Astrocyte (in vitro differentiated cells and primary cell): ENCODE results near the gene TRPM2.

ENCODE experiments used
- EZH2 ChIP-seq: IDR thresholded peaks from 2 replicates; pipeline ENCODE4 v1.6.1; 2012; ENCODE audit warnings: mild to moderate bottlenecking, low read length, inconsistent platforms; ENCODE audit not compliant: insufficient read depth
- TF ChIP-seq, protein P1 (sequence below): IDR thresholded peaks from 2 replicates; pipeline ENCODE4 v1.5.1; 2011; ENCODE audit warnings: low read depth, mild to moderate bottlenecking, inconsistent platforms, low read length, moderate library complexity; ENCODE audit not compliant: insufficient read depth

DNA sequence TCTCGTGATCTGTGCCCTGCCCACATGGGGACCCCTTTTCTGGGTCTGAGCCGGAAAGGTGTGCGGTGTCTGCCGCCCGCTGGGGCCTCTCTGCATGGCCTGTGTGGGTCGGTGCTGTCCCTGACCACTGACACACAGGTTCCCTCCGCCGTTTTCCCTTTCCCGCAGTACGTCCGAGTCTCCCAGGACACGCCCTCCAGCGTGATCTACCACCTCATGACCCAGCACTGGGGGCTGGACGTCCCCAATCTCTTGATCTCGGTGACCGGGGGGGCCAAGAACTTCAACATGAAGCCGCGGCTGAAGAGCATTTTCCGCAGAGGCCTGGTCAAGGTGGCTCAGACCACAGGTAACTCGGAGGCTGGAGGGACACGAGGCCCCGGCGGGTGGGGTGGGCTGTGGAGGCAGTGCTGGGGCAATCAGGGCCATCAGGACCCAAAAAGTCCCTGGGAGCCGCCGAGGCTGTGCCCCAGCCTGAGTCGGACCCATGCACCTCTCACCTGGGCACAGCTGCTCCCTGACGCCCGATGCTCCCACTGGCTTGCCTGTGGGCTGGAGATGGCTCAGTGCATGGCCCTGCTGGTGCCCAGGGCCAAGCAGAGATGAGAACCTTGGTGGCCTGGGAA, 13.3 kb downstream of the TRPM2 start:
- TF ChIP-seq, protein P1, sequence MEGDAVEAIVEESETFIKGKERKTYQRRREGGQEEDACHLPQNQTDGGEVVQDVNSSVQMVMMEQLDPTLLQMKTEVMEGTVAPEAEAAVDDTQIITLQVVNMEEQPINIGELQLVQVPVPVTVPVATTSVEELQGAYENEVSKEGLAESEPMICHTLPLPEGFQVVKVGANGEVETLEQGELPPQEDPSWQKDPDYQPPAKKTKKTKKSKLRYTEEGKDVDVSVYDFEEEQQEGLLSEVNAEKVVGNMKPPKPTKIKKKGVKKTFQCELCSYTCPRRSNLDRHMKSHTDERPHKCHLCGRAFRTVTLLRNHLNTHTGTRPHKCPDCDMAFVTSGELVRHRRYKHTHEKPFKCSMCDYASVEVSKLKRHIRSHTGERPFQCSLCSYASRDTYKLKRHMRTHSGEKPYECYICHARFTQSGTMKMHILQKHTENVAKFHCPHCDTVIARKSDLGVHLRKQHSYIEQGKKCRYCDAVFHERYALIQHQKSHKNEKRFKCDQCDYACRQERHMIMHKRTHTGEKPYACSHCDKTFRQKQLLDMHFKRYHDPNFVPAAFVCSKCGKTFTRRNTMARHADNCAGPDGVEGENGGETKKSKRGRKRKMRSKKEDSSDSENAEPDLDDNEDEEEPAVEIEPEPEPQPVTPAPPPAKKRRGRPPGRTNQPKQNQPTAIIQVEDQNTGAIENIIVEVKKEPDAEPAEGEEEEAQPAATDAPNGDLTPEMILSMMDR, result no peak
- no peak for TF ChIP-seq EZH2
